Panc1 (cell line): Measurements from ENCODE around the gene LYSMD2.

Experiments used
- CTCF ChIP-seq: fragments of 450-650 bp; IDR thresholded peaks from 2 replicates; pipeline ENCODE4 v1.5.1; 2017; ENCODE audit warnings: mild to moderate bottlenecking
- POLR2AphosphoS5 ChIP-seq: IDR thresholded peaks from 2 replicates; pipeline ENCODE4 v1.6.1; 2012; ENCODE audit warnings: mild to moderate bottlenecking, low read depth, low read length, moderate library complexity

GRCh38 chr15:51736069-51736468 is 1.4 kb downstream of the LYSMD2 start:
- TF ChIP-seq CTCF (no peak), POLR2AphosphoS5 (no peak)
